Progenitor cell of endocrine pancreas (in vitro differentiated cells): ENCODE data around the gene GRHL1. TPM values are rescaled to one million over a fixed set of nuclear protein-coding genes. Genes with fewer than 3 reads are reported as not detected.

ENCODE experiments used
- DNase-seq: peaks from one replicate; pipeline ENCODE4 v3.0.0; 2021; ENCODE audit warnings: low spot score; ENCODE audit not compliant: unreplicated experiment
- H3K27ac Mint-ChIP-seq: 2 replicates; pipeline ENCODE4 v1.8.0; 2021; ENCODE audit warnings: mild to moderate bottlenecking, moderate library complexity, mixed read lengths
- H3K27me3 Mint-ChIP-seq: 2 replicates; pipeline ENCODE4 v1.8.0; 2021; ENCODE audit warnings: mixed read lengths
- H3K36me3 Mint-ChIP-seq: 2 replicates; pipeline ENCODE4 v1.8.0; 2022; ENCODE audit warnings: mixed read lengths; ENCODE audit not compliant: insufficient read depth
- H3K4me1 Mint-ChIP-seq: 2 replicates; pipeline ENCODE4 v1.8.0; 2021; ENCODE audit warnings: low read depth, mixed read lengths
- H3K4me3 Mint-ChIP-seq: 2 replicates; pipeline ENCODE4 v1.8.0; 2021; ENCODE audit warnings: low read depth, mild to moderate bottlenecking, moderate library complexity, mixed read lengths
- H3K9me3 Mint-ChIP-seq: 2 replicates; pipeline ENCODE4 v1.8.0; 2021; ENCODE audit warnings: low read depth, mixed read lengths
- total RNA-seq: library from RNA; stranded (reverse); gene quantifications from 2 replicates; pipeline ENCODE4 v1.2.1, GENCODE V29; 2021
- TF ChIP-seq, protein P1 (sequence below): fragments of 200-600 bp; sonication (generic); IDR thresholded peaks from one replicate; pipeline ENCODE4 v1.5.0; 2021; ENCODE audit warnings: antibody characterized with exemption, mild to moderate bottlenecking; ENCODE audit not compliant: unreplicated experiment

GRHL1 gene
- total RNA-seq, 1 donor from 2014 or later: 13.4 TPM

DNA sequence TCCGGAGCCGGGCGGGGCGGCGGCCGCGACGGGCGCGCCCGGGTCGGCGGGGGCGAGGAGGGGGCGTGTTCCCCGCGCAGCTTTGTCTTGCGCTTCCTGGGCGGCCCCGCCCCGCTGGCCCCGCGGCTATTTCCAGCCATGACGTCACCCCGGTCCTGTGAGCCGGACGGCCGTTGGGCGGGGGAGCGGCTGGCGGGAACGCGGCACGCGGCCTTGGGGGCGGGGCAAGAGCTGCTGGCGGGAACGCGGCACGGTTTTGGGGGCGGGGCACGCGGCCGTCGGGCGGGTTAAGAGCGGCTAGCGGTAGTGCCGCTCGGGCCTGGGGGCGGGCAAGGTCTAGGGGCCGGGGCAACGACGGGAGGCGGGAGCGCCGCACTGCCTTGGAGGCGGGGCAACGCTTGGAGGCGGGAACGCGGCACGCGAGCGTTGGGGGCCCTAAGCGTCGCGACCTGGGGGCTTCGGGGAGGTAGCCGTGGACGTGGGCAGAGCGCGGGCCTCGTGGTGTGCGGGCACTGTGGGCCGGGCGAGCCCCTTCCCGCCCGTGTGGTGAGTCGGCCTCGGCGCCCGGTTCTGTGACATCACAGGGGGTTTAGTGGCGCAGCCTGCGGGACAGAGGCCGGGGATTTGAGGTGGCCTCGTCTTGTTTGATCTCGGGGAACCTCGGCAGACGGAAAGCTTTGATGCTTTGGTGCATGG lies 92.6 kb downstream of the GRHL1 start:
- H3K27ac Mint-ChIP-seq: no peak overlapping the region
- TF ChIP-seq, protein P1, sequence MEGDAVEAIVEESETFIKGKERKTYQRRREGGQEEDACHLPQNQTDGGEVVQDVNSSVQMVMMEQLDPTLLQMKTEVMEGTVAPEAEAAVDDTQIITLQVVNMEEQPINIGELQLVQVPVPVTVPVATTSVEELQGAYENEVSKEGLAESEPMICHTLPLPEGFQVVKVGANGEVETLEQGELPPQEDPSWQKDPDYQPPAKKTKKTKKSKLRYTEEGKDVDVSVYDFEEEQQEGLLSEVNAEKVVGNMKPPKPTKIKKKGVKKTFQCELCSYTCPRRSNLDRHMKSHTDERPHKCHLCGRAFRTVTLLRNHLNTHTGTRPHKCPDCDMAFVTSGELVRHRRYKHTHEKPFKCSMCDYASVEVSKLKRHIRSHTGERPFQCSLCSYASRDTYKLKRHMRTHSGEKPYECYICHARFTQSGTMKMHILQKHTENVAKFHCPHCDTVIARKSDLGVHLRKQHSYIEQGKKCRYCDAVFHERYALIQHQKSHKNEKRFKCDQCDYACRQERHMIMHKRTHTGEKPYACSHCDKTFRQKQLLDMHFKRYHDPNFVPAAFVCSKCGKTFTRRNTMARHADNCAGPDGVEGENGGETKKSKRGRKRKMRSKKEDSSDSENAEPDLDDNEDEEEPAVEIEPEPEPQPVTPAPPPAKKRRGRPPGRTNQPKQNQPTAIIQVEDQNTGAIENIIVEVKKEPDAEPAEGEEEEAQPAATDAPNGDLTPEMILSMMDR: no peak
- peak overlapping the region; percentile 41 for H3K4me3 Mint-ChIP-seq
- DNase-seq: peak; percentile 67
- peaks cover 50% of the 10 kb centered on the region for H3K27me3 Mint-ChIP-seq
- peaks cover 7% of the 10 kb centered on the region for H3K36me3 Mint-ChIP-seq
- peaks cover 5% of the 10 kb centered on the region for H3K9me3 Mint-ChIP-seq
- H3K4me1 Mint-ChIP-seq: peaks cover 4% of the 10 kb centered on the region

DNA sequence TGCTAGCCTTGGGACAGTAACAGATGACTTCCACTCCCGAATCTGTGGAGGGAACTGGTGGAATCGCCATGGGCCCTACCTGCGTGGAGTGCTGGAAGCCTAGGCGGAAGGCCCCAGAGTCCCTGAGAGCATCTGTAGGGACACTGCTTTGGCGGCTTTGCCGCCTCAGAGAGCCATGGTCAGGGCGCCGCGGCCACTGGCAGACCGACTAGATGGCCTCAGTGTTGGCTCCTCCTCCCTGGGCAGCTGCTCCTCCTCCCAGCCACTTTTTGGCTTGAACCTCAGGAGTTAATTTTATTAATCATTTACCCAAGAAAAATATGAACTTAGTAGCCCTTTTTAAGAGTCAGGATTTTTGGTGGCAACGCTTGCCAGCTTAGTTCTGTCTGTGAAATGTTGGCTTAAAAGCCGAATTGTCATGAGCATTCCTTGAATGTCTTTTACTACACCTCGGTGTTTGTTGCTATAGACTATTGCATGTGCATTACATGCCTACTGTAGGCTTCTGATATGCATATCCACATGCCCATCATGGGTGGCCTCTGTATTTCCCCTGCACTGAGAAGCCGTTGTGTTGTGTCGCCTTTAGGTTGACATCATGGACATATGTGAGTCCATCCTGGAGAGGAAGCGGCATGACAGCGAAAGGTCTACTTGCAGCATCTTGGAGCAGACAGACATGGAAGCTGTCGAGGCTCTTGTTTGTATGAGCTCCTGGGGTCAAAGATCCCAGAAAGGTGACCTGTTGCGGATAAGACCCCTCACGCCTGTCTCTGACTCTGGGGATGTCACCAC lies 94.3 kb downstream of the GRHL1 start:
- no peak for DNase-seq
- Mint-ChIP-seq H3K27ac (no peak overlapping the region), H3K27me3 (peaks cover 37% of the 10 kb centered on the region), H3K4me3 (no peak overlapping the region), H3K36me3 (peaks cover 5% of the 10 kb centered on the region), H3K9me3 (peaks cover 5% of the 10 kb centered on the region), H3K4me1 (peaks cover 4% of the 10 kb centered on the region)
- TF ChIP-seq, protein P1: no peak

DNA sequence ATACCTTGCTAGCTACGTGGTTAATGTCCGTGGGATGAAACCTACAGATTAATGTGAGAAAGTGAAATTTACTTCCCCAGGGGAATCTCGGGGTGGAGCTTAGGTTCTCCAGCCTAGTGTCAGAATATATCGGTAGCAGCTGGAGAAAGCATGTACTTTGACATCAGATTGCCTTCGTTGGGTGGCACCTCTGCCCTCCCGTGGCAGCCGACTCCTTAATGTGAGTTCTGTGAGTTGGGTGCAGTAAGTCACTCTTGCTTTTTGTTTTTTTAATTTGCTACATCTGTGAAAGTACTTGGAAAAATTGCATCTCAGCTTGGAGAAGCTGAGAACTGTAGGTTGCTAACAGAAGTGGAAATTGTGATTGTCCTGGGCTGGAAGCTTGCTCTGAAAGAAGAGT lies 95.4 kb downstream of the GRHL1 start:
- H3K27me3 Mint-ChIP-seq: peaks cover 26% of the 10 kb centered on the region
- peaks cover 4% of the 10 kb centered on the region for H3K4me1 Mint-ChIP-seq
- H3K9me3 Mint-ChIP-seq: peaks cover 2% of the 10 kb centered on the region
- no peak overlapping the region for H3K4me3 Mint-ChIP-seq
- TF ChIP-seq, protein P1: no peak
- DNase-seq: no peak
- peaks cover 2% of the 10 kb centered on the region for H3K36me3 Mint-ChIP-seq
- H3K27ac Mint-ChIP-seq: no peak overlapping the region

DNA sequence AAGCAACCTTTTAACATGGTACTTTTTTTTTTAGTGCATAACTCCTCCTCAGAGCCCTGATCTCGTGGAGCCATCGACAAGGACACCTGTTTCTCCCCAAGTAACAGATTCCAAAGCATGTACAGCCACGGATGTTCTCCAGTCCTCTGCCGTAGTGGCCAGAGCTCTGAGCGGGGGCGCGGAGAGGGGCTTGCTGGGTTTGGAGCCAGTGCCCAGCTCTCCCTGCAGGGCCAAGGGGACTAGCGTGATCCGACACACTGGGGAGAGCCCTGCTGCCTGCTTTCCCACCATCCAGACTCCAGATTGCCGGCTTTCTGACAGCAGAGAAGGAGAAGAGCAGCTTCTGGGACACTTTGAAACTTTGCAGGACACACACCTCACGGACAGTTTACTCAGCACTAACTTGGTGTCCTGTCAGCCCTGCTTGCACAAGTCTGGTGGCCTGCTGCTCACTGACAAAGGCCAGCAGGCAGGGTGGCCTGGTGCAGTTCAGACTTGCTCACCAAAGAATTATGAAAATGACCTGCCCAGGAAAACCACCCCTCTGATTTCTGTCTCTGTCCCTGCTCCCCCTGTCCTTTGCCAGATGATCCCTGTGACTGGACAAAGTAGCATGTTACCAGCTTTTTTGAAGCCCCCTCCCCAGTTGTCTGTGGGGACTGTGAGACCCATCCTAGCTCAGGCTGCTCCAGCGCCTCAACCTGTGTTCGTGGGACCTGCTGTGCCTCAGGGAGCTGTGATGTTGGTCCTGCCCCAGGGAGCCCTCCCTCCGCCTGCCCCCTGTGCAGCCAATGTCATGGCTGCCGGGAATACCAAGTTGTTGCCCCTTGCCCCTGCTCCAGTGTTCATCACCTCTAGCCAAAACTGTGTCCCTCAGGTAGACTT lies 96.4 kb downstream of the GRHL1 start:
- peaks cover 2% of the 10 kb centered on the region for H3K36me3 Mint-ChIP-seq
- H3K4me3 Mint-ChIP-seq: no peak overlapping the region
- DNase-seq: no peak
- H3K4me1 Mint-ChIP-seq: peaks cover 2% of the 10 kb centered on the region
- peak overlapping the region; percentile 67 for H3K27ac Mint-ChIP-seq
- H3K27me3 Mint-ChIP-seq: peaks cover 16% of the 10 kb centered on the region
- TF ChIP-seq, protein P1: no peak
- peaks cover 2% of the 10 kb centered on the region for H3K9me3 Mint-ChIP-seq
